HepG2 (cell line): ENCODE measurements around the gene NPW. TPM values are rescaled to one million over a fixed set of nuclear protein-coding genes. Genes with fewer than 3 reads are reported as not detected.

Experiments
- BCL6 ChIP-seq: IDR thresholded peaks from 2 replicates; pipeline ENCODE4 v1.6.1; 2016; ENCODE audit warnings: missing genetic modification reagents, missing compliant biosample characterization
- CREM ChIP-seq, 2 experiments: sonication (generic) in 1 of 2; formaldehyde crosslinking in 1 of 2; IDR thresholded peaks; 2 replicates each; pipeline versions ENCODE4 v1.4.0 to v1.6.1; 2016 to 2020; ENCODE audit warnings: antibody characterized with exemption in 1 of 2, mild to moderate bottlenecking in 1 of 2, missing genetic modification reagents in 1 of 2
- DPF2 ChIP-seq: sonication (generic); formaldehyde crosslinking; IDR thresholded peaks from 2 replicates; pipeline ENCODE4 v1.4.0; 2020; ENCODE audit warnings: mild to moderate bottlenecking, low read depth, missing genetic modification reagents, borderline replicate concordance
- ELF1 ChIP-seq: sonication (generic); formaldehyde crosslinking; IDR thresholded peaks from 2 replicates; pipeline ENCODE4 v1.4.0; 2020; ENCODE audit warnings: missing genetic modification reagents
- HMG20B ChIP-seq: conservative IDR thresholded peaks from 2 replicates; pipeline ENCODE4 v1.6.1; 2016; ENCODE audit warnings: missing genetic modification reagents, missing compliant biosample characterization
- KAT2B ChIP-seq: fragments of 150-350 bp; IDR thresholded peaks from 2 replicates; pipeline ENCODE4 v1.6.1; 2014; ENCODE audit warnings: low read depth, low read length, borderline replicate concordance
- KLF9 ChIP-seq: IDR thresholded peaks from 2 replicates; pipeline ENCODE4 v1.6.1; 2016; ENCODE audit warnings: low read depth
- NR2F1 ChIP-seq, 2 experiments: fragments of 450-650 bp in 1 of 2; formaldehyde crosslinking in 1 of 2; IDR thresholded peaks; 2 replicates each; pipeline versions ENCODE4 v1.5.0 to v1.6.1; 2016 to 2020; ENCODE audit warnings: mild to moderate bottlenecking in 1 of 2, missing compliant biosample characterization in 1 of 2, missing genetic modification reagents in 1 of 2, moderate library complexity in 1 of 2
- PAX8 ChIP-seq: sonication (generic); formaldehyde crosslinking; IDR thresholded peaks from 2 replicates; pipeline ENCODE4 v1.8.0; 2022; ENCODE audit warnings: mild to moderate bottlenecking, missing genetic modification reagents, borderline replicate concordance
- RCOR2 ChIP-seq: IDR thresholded peaks from 2 replicates; pipeline ENCODE4 v1.6.1; 2016; ENCODE audit warnings: missing biosample characterization, missing genetic modification reagents
- SALL1 ChIP-seq: sonication (generic); formaldehyde crosslinking; IDR thresholded peaks from 2 replicates; pipeline ENCODE4 v1.8.0; 2022; ENCODE audit warnings: mild to moderate bottlenecking, missing genetic modification reagents
- SP5 ChIP-seq: IDR thresholded peaks from 2 replicates; pipeline ENCODE4 v1.6.1; 2016; ENCODE audit warnings: low read depth, borderline replicate concordance
- ZBTB7B ChIP-seq: sonication (generic); formaldehyde crosslinking; IDR thresholded peaks from 2 replicates; pipeline ENCODE4 v1.4.0; 2020; ENCODE audit warnings: missing genetic modification reagents
- ZFP82 ChIP-seq: sonication (generic); formaldehyde crosslinking; IDR thresholded peaks from 2 replicates; pipeline ENCODE4 v1.5.1; 2020; ENCODE audit warnings: mild to moderate bottlenecking, missing genetic modification reagents, borderline replicate concordance
- ZFX ChIP-seq: sonication (generic); formaldehyde crosslinking; IDR thresholded peaks from 2 replicates; pipeline ENCODE4 v1.4.0; 2020; ENCODE audit warnings: mild to moderate bottlenecking, low read depth, missing genetic modification reagents, moderate library complexity
- ZNF17 ChIP-seq: sonication (generic); formaldehyde crosslinking; IDR thresholded peaks from 2 replicates; pipeline ENCODE4 v1.5.0; 2020; ENCODE audit warnings: mild to moderate bottlenecking, missing genetic modification reagents
- ZNF343 ChIP-seq: sonication (generic); formaldehyde crosslinking; IDR thresholded peaks from 2 replicates; pipeline ENCODE4 v1.4.0; 2020; ENCODE audit warnings: mild to moderate bottlenecking, missing genetic modification reagents
- ZNF552 ChIP-seq: sonication (generic); formaldehyde crosslinking; IDR thresholded peaks from 2 replicates; pipeline ENCODE4 v1.9.0; 2022; ENCODE audit warnings: missing genetic modification reagents, mild to moderate bottlenecking, borderline replicate concordance
- ZNF766 ChIP-seq: sonication (generic); formaldehyde crosslinking; IDR thresholded peaks from 2 replicates; pipeline ENCODE4 v1.5.0; 2020; ENCODE audit warnings: missing genetic modification reagents, borderline replicate concordance
- ZNF780A ChIP-seq: sonication (generic); formaldehyde crosslinking; IDR thresholded peaks from 2 replicates; pipeline ENCODE4 v1.8.0; 2022; ENCODE audit warnings: mild to moderate bottlenecking, missing genetic modification reagents, moderate library complexity
- ZSCAN9 ChIP-seq: IDR thresholded peaks from 2 replicates; pipeline ENCODE4 v1.6.1; 2016; ENCODE audit warnings: borderline replicate concordance
- polyA plus RNA-seq, 8 experiments: library from polyadenylated mRNA; depleted of rRNA in 3 of 8; stranded (reverse) in 7 of 8; unstranded in 1 of 8; fragments of >200 nt; fragmentation: Illumina TruSeq in 4 of 8; extraction: Trizol in 4 of 8; gene quantifications; 2 replicates each; pipeline versions ENCODE4 v1.2.1 to v1.2.3, GENCODE V29; 2011 to 2016; ENCODE audit warnings: low read depth in 4 of 8, missing spikeins in 1 of 8, mixed read lengths in 1 of 8; ENCODE audit not compliant: insufficient read depth in 1 of 8
- total RNA-seq, 5 experiments: library from RNA; depleted of rRNA; stranded (reverse); fragments of >200 nt; fragmentation: Illumina TruSeq; extraction: Trizol; gene quantifications; 2 replicates each; pipeline ENCODE4 v1.2.3, GENCODE V29; 2016; ENCODE audit warnings: low read depth in 1 of 5
- TF ChIP-seq, protein P1 (sequence below): sonication (generic); formaldehyde crosslinking; IDR thresholded peaks from 2 replicates; pipeline ENCODE4 v1.5.1; 2020; ENCODE audit warnings: missing genetic modification reagents, mild to moderate bottlenecking, borderline replicate concordance
- TF ChIP-seq, protein P2 (sequence below): fragments of 450-650 bp; IDR thresholded peaks from 2 replicates; pipeline ENCODE4 v1.6.1; 2016
- TF ChIP-seq, protein P3 (sequence below): IDR thresholded peaks from 2 replicates; pipeline ENCODE4 v1.6.1; 2016; ENCODE audit warnings: low read depth, borderline replicate concordance
- TF ChIP-seq, protein P4 (sequence below): sonication (generic); formaldehyde crosslinking; IDR thresholded peaks from 2 replicates; pipeline ENCODE4 v1.4.0; 2020; ENCODE audit warnings: missing genetic modification reagents

Gene NPW
- total and polyA plus RNA-seq, 2 of the 13 experiments (the other 11 are each of a cell fraction or from before 2014, with no cell fraction given), result 0.24 to 0.97 TPM

DNA sequence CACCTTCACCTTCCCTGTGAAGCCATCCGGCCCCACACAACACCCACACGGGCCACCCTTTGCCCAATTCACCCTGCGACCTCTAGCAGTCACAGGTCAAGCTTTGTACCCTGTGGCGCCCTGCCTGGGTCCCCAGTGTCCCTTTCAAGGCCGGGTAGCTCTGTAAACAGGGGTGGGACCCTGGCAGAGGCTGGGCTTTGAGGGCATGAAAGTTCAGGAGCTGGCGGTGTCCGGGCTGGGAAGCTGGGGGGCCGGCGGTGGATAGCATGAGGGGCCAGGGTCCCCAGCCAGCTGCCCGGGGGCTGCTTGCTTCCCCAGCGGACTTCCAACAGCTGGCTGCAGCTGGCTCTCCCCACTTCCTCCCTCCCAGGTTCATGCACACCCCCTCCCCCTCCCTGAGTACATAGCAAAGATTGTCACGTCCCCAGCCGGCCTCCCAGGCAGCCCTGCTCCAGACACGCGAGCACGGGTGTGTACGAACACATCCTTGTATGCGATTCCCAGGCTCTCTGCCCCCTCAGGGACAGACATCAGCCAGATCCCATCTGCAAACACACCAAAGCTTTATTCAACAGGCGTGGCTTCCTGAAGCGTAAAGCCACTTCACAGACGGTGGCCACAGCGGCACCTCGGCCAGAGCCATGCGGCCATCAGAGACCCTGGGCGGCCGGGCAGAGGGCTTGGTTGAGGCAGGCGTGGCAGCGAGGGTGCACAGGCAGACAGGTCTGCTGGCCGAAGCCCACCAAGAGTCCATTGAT is 19.9 kb downstream of the NPW start (continued):
- TF ChIP-seq, protein P1, sequence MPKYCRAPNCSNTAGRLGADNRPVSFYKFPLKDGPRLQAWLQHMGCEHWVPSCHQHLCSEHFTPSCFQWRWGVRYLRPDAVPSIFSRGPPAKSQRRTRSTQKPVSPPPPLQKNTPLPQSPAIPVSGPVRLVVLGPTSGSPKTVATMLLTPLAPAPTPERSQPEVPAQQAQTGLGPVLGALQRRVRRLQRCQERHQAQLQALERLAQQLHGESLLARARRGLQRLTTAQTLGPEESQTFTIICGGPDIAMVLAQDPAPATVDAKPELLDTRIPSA (CRISPR knock-in tag), result peak; percentile 64; the same call in 1 of the 2 replicates
- TF ChIP-seq DPF2 (CRISPR knock-in tag) (peak; percentile 56), BCL6 (CRISPR knock-in tag) (peak; percentile 70), ZSCAN9 (CRISPR knock-in tag) (peak; percentile 48; the same call in 1 of the 2 replicates), CREM (IDR thresholded peaks at IDR 0.05) (peak; percentile 67; the same call in 1 of the 2 replicates), CREM (CRISPR knock-in tag; IDR thresholded peaks at IDR 0.05) (no peak), SALL1 (CRISPR knock-in tag) (peak; percentile 85), ZNF552 (peak; percentile 31; the same call in 1 of the 2 replicates), SP5 (CRISPR knock-in tag) (peak; percentile 70), ZFX (CRISPR knock-in tag) (peak; percentile 65), ZNF17 (CRISPR knock-in tag) (no peak), ZNF343 (CRISPR knock-in tag) (peak; percentile 91), HMG20B (0 out of 2 replicates have a peak, but pooled peaks have one; percentile 9), ZFP82 (CRISPR knock-in tag) (peak; percentile 60; the same call in 1 of the 2 replicates), KLF9 (CRISPR knock-in tag) (peak; percentile 62; the same call in 1 of the 2 replicates), ZNF780A (0 out of 2 replicates have a peak, but pooled peaks have one; percentile 34), PAX8 (CRISPR knock-in tag) (peak; percentile 80; the same call in 1 of the 2 replicates), KAT2B (no peak), NR2F1 (CRISPR knock-in tag; IDR thresholded peaks at IDR 0.05) (peak; percentile 88 to 96), ZBTB7B (CRISPR knock-in tag) (peak; percentile 91), RCOR2 (CRISPR knock-in tag) (peak; percentile 57; the same call in 1 of the 2 replicates), ELF1 (CRISPR knock-in tag) (no peak; the same call in 1 of the 2 replicates), ZNF766 (CRISPR knock-in tag) (0 out of 2 replicates have a peak, but pooled peaks have one; percentile 29)
- TF ChIP-seq, protein P2, sequence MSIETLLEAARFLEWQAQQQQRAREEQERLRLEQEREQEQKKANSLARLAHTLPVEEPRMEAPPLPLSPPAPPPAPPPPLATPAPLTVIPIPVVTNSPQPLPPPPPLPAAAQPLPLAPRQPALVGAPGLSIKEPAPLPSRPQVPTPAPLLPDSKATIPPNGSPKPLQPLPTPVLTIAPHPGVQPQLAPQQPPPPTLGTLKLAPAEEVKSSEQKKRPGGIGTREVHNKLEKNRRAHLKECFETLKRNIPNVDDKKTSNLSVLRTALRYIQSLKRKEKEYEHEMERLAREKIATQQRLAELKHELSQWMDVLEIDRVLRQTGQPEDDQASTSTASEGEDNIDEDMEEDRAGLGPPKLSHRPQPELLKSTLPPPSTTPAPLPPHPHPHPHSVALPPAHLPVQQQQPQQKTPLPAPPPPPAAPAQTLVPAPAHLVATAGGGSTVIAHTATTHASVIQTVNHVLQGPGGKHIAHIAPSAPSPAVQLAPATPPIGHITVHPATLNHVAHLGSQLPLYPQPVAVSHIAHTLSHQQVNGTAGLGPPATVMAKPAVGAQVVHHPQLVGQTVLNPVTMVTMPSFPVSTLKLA, result peak; percentile 48; the same call in 1 of the 2 replicates
- TF ChIP-seq, protein P3, sequence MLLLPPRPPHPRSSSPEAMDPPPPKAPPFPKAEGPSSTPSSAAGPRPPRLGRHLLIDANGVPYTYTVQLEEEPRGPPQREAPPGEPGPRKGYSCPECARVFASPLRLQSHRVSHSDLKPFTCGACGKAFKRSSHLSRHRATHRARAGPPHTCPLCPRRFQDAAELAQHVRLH (CRISPR knock-in tag), result peak; percentile 76; the same call in 1 of the 2 replicates
- TF ChIP-seq, protein P4, sequence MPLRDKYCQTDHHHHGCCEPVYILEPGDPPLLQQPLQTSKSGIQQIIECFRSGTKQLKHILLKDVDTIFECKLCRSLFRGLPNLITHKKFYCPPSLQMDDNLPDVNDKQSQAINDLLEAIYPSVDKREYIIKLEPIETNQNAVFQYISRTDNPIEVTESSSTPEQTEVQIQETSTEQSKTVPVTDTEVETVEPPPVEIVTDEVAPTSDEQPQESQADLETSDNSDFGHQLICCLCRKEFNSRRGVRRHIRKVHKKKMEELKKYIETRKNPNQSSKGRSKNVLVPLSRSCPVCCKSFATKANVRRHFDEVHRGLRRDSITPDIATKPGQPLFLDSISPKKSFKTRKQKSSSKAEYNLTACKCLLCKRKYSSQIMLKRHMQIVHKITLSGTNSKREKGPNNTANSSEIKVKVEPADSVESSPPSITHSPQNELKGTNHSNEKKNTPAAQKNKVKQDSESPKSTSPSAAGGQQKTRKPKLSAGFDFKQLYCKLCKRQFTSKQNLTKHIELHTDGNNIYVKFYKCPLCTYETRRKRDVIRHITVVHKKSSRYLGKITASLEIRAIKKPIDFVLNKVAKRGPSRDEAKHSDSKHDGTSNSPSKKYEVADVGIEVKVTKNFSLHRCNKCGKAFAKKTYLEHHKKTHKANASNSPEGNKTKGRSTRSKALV (CRISPR knock-in tag), result peak; percentile 78; the same call in 1 of the 2 replicates
